HG02642 (cell line): Measurements from ENCODE around the gene SCFD1.

ENCODE experiments used
- ATAC-seq: cut with Tn5 transposase; IDR thresholded peaks from one replicate; pipeline ENCODE4 v1.9.1; 2021; ENCODE audit warnings: mild to moderate bottlenecking; ENCODE audit not compliant: unreplicated experiment, poor library complexity

SCFD1 gene

DNA sequence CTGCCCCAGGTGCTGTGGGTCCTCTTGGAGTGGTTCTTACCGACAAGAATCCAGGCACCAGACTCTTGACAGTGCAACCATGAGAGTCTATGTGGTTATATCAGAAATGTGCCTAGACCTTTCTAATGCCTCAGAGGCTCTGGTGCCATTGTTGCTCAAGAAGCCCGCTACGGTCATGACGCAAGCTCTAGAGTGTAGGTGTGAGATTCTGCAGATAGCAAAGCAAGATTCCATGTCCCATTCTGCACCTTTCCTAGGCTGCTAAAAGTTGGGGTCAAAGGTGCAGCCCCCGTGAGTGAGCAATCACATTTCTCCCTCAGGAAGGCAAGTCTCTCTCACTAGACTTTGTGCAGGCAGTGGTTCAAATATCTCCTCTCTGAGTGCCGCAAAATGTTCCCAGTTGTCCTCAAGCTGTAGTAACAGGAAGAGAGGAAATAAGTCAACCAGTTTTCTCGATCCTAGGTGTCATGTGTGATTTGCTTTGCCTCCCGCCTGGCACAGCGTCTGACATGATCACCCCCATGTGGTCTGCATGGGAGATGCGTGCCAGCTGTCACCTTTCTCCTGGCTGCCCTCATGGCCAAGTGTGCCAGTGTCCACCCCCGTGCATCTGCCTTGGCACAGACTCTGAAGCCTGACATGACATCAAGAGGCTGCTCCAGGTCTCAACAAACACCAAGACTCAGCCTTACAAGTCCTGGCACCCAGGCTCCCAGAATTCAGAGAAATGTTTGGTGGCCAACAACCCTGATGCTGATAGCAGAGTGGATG is 129.7 kb downstream of the SCFD1 start:
- no peak for ATAC-seq

DNA sequence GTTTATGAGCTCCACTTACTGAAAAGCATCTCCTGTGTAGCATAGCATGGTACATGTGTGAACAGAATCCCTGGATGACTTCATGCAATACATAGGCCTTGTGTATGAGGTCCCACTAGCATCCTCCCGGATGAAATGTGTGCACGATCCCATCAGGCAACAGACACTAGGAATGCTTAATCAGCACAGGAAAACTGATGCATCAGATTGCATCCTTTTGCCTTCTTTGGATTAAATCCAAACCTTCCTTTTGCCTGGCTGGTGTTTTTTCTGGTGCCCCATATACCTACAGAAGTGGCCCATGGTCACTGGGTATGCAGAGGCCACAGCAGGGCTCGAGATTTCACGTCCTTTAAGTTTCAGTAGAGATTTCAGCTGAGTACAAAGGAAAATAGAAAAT is 131.3 kb downstream of the SCFD1 start:
- ATAC-seq, result no peak

DNA sequence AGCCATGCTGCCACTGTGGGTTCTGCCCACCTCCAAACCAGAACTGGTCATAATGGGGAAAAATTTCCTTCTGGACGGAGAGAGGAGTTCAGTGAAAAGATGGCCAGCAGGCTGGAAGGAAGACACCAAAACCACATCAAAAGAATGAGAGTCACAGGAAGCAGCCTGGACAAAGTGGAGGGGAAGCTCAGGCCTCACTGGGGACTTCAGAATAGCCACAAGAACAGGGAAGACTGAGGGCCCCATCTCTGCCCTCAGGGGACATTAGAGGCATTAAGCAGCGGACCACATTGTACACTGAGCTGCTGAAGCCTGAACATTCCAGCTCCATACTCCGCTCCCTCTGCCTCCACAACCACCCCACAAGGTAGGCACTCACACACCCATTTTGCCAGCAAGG is 132.7 kb downstream of the SCFD1 start:
- ATAC-seq, result no peak

DNA sequence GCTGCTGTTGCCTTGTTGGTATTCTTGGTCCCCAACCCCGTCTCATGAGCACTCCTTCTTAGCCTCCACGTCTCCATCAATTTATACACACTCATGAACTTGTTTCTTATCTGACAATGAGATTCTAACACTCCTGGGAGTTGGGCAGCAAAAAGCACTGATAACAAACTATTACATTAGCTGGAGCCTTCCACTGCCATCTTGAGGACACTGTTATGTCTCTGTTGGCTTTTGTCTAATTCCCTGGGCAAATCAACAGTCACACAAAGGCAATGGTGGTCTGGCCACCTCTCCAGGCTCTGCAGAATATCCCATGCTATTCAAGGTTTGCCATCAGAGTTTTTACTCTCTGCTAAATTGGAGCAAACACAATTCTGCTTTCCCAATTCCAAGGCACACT is 134.5 kb downstream of the SCFD1 start:
- no peak for ATAC-seq

DNA sequence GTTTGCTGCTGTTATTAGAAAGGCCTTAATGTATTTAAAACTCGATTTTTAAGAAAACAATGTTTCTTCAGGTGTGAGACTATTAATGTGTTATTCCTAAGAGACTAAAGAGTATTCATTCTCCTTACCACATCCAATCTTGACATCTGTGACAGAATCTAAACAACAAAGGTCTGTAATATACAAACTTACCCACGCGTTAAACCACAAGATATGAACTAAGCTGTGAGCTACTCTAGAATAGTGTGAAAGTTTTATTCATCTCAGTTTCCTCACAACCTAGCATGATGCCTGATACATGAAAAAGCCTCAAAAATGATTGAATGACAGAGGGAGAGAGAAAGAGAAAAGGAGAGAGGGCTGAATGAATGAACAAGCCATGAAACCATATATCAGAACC is 135.0 kb downstream of the SCFD1 start:
- no peak for ATAC-seq

DNA sequence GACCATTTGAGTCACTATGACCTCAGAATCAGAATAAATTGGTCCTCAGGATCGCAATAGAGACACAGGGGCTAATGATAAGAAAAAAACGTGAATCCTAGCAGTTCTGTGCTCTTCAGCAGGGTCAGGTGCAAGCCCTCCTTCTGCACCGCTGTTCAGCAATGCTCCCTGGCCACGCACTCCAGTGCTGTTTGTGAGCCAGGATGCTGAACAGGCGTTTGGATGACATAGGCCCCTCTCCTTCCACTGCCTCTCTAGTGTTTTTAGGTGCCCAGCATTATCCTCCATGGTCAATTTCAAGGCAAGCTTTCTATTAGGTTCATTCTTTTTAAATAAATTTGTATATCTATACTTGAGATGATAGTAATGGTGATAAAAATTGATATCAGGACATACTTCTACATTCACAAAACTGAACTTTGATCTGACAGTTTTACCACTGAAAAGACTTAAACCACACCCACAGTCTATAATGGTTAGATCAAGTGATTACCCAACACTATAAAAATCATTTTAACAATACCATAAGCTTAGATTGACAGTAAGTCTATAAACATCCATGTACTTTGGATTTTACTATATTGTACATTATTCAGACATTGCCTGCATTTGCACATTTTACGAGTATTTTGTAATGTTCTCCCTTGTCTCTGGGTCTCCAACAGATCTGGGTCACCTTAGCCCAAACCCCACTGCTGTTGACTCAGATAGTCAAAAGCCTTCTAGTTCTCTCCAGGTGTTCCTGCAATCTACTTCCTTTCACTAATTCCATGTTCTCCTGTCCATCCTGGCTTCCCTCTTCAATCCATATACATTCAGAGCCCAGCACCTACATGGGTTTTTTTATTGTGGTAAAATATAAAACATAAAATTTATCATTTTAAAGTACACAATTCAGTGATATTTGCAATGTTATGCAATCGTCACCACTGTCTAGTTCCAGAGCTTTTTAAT is 137.3 kb downstream of the SCFD1 start:
- ATAC-seq, result no peak

DNA sequence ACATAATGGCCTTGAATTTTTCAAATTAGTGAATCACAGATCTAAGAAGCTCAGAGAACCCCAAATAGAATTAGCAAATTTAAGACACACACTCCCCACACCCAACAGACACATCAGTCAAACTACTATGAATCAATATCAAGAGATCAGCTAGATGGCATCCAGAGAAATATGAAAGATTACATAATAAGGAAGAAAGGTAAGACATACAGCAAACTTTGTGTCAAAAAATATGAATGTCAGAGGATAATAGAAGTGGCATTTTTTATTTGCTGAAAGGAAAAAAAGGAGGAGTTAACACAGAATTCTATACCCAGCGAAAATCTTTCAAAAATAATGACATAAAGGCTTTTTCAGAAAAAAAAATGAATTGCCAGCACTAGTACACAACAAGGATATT is 141.8 kb downstream of the SCFD1 start:
- no peak for ATAC-seq

DNA sequence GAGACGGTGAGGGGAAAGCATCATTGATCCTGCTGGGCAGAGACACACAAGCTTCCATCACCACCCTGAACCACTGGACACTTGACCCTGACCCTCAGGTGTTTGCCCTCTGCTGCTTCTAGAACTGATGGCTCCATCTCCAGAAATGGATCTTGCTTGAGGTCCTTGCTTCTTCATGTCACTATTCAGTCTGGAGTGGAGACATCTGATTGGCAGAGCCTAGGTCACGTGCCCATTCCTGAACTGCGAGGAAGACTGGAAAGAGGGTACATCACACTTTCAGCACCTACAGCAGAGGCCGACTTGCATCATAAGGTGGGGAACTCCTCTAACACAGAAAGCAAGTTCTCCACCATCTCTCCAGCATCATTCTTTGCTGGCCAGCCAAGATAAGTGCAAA is 145.5 kb downstream of the SCFD1 start:
- ATAC-seq, result no peak

DNA sequence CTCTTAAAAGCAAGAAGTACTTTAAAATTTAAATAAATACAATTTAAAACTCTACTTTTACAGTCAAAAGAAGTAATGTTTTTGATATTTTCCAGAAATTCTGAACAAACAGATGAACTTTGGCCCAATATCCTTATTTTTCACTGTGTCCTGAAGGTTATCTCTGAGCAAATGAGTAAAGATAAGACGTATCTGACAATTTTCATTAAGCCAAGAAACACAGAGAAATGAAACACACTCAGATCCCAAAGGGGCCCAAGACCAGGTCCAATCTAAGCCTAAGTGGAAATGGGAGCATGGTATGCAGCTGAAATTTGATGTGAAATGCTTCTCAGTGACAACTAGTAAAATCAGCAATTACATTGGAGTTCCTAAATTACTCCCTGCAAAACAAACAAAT is 146.7 kb downstream of the SCFD1 start:
- ATAC-seq, result no peak

DNA sequence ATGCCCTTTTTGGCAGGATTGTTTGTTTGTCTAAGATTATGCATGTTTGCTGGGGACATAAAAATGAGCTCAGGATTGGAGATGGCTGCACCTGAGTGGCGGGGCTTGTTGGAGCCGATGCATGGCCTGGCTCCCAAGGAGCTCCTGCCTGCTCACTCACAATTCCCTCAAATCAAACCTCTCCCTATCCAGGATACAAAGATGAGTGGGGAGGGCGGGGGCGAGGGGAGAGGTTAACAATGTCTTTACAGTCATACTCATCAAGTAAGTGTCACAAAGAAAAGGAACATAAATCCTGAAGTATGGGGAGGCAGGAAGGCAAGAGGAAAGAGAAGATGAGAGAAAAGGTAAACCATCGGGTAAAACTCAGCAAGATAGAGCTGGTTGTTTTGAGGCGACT is 148.3 kb downstream of the SCFD1 start:
- ATAC-seq, result no peak

DNA sequence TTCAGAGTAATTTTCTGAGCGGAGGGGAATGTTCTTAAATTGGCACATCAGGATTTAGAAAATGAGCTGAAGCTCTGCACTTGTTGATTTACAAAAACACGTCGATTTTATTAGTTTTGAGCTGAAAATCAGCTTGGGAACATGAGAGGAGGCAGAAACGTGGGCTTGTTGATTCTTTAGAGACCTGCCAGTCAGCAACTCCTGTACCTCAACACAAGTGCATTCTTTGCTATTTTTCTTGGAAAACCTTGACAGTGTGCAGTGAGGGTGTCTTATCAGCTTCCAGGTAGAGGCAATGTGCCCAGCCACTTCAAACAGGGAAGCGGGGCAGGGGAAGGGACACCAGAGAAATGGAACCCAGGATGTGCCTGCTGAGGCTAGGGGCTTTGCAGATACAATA is 149.5 kb downstream of the SCFD1 start:
- ATAC-seq, result no peak

DNA sequence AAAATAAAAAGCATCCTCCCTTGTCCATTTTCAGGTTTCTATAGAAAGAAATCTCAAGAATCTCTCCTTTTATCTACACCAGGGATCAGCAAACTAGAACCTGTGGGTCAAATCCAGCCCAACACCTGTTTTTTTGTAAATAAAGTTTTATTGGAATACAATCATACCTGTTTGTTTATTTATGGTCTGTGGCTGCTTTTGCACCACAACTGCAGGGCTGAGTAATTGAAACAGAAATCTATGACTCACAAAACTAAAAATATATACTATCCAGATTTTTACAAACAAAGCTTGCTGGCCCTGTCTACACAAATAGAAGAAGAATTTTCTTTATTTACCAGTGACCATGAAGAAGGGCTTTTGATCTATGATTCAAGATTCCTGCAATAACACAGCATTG is 157.1 kb downstream of the SCFD1 start:
- ATAC-seq, result no peak
